ENCODE measurements around the gene SCNN1G. TPM values are rescaled to one million over a fixed set of nuclear protein-coding genes. Genes with fewer than 3 reads are reported as not detected.

SCNN1G gene, protein sequence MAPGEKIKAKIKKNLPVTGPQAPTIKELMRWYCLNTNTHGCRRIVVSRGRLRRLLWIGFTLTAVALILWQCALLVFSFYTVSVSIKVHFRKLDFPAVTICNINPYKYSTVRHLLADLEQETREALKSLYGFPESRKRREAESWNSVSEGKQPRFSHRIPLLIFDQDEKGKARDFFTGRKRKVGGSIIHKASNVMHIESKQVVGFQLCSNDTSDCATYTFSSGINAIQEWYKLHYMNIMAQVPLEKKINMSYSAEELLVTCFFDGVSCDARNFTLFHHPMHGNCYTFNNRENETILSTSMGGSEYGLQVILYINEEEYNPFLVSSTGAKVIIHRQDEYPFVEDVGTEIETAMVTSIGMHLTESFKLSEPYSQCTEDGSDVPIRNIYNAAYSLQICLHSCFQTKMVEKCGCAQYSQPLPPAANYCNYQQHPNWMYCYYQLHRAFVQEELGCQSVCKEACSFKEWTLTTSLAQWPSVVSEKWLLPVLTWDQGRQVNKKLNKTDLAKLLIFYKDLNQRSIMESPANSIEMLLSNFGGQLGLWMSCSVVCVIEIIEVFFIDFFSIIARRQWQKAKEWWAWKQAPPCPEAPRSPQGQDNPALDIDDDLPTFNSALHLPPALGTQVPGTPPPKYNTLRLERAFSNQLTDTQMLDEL
- total RNA-seq = 42.4 TPM

DNA sequence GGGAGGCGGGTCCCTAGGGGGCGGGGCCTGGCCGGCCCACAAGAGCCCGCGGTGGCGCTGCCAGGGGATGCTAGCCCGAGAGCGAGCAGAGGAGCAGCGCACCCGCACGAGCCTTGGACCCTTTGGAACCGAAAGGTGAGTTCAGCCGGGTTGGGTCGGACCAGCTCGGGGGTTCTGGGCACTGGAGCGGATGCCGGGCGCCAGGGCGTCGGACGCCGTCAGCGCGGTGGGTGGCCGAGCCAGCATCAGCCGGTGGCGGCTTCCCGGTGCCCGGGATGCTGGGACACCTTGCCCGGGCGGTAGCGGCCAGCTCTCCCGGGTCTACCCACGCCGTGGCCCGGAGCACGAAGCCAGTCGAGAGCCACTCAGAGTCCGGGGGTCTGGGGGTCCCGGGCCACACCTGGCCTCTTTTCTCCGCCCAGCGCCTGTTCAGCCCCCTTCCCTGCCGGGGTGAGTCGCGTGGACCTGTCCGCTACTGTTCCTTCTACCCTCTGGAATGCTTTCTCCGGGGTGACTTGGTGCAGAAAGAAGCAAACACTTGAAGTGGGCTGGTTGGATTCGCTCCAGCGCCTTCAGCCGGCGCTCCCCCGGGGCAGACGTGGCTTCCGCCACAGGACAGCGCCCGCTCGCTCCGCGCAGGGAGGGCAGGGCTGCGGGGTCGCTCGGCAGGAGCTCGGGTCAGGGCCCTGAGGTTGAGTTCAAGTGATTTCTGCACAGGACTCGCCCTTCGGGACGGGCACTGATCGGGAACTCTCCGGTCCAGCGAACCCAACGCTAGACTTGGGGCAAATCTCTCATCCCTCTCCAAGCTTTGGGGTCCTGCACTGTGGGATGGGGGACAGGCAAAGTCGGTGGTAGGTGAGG lies at the start of gene SCNN1G:
TSS of gene SCNN1G (plus strand) at position 67 of the 864 bp plus-strand sequence. CDS start 3,527 bp downstream, outside the sequence.

DNA sequence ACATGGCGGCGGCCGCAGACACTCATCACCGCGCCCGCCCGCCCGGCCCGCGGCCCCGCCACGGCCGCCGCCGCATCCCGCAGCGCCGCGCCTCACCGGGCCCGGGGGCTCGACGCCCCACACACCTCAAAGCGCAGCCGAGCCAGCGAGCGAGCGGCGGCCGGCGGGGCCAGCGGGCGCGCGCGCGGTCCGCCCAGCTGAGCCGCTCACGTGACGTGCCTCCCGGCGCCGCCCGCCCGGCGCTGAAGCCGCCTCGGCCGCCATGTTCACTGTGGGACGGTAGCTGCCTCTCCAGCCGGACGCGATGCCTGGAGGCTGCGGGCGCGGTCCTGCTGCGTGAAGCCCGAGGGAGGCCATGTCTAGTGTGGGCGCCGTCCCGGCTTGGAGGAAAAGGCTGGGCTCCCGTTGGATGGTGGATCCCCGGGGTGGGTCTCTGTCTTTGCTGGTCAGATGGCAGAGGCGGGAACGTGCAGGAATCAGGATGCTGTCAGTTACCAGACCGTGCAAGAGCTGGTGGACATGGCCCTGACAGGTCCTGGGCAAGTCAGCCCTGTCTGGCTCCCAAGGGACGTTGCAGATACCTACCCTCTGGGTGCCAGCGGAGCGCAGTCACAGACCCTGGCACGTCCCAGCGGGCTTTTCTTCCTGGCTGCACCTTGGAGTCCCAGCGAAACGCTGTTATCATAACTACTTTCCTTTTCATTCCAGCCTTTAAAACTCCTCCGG lies 33.1 kb upstream of the SCNN1G start, which contains the start of gene USP31:
TSS of gene USP31 (minus strand) at position 186 of the 726 bp plus-strand sequence. CDS start at position 4, 182 bp downstream.

Other genes with a start within 250 kb of the SCNN1G start
- 15.3 TPM for gene USP31, start 33.3 kb upstream of the SCNN1G start, total RNA-seq
- gene SCNN1B, start 119.6 kb downstream of the SCNN1G start, total RNA-seq = 15.6 TPM

Measured in metanephros (tissue), 1 donor.